Caco-2 (cell line): ENCODE results near the gene TPRX2. TPM values are rescaled to one million over a fixed set of nuclear protein-coding genes. Genes with fewer than 3 reads are reported as not detected.

Experiments
- BruUV-seq: library from RNA; stranded (reverse); fragments of 400-500 nt; replicated peaks from 2 replicates; lab custom pipeline; 2021; lab: Mats Ljungman, UMichigan
- CTCF ChIA-PET: fragments of 300-600 bp; sonication (Branson Sonifier 250); formaldehyde crosslinking; loops from one replicate; lab custom pipeline; 2022; ENCODE audit warnings: antibody characterized with exemption; lab: Charles Lee
- POLR2A ChIA-PET: fragments of 300-600 bp; sonication (Branson Sonifier 250); formaldehyde crosslinking; loops from one replicate; lab custom pipeline; 2022; ENCODE audit warnings: antibody characterized with exemption; lab: Charles Lee
- DNase-seq, 2 experiments: peaks; one replicate each; pipeline versions ENCODE4 v3.0.0 to v3.0.0-alpha.2; 2020 to 2022
- H3K27me3 ChIP-seq: replicated peaks from 2 replicates; pipeline ENCODE4 v1.6.0; 2011; ENCODE audit warnings: low read length; ENCODE audit not compliant: control insufficient read depth, insufficient read depth
- H3K36me3 ChIP-seq: 2 replicates; pipeline ENCODE4 v1.5.1; 2011; ENCODE audit warnings: low read length; ENCODE audit not compliant: control insufficient read depth, insufficient read depth
- H3K4me1 ChIP-seq: fragments of 250-450 bp; sonication (Bioruptor Pico); 2 replicates; pipeline ENCODE4 v1.5.1; 2020; ENCODE audit warnings: mild to moderate bottlenecking
- H3K4me3 ChIP-seq: 2 replicates; pipeline ENCODE4 v1.5.1; 2011; ENCODE audit warnings: low read depth, mild to moderate bottlenecking, control low read depth, low read length
- H3K9me3 ChIP-seq: fragments of 250-450 bp; sonication (Bioruptor Pico); 2 replicates; pipeline ENCODE4 v1.5.1; 2020; ENCODE audit warnings: mild to moderate bottlenecking, moderate library complexity
- H3K27ac Mint-ChIP-seq: one replicate; pipeline ENCODE4 v1.8.0; 2022; ENCODE audit warnings: mixed read lengths; ENCODE audit not compliant: unreplicated experiment
- H3K27me3 Mint-ChIP-seq: one replicate; pipeline ENCODE4 v1.8.0; 2022; ENCODE audit warnings: mixed read lengths; ENCODE audit not compliant: insufficient read depth, unreplicated experiment
- H3K36me3 Mint-ChIP-seq: one replicate; pipeline ENCODE4 v1.8.0; 2022; ENCODE audit warnings: mild to moderate bottlenecking, mixed read lengths; ENCODE audit not compliant: insufficient read depth, unreplicated experiment
- H3K4me1 Mint-ChIP-seq: one replicate; pipeline ENCODE4 v1.8.0; 2022; ENCODE audit warnings: low read depth, mixed read lengths; ENCODE audit not compliant: unreplicated experiment
- H3K4me3 Mint-ChIP-seq: one replicate; pipeline ENCODE4 v1.8.0; 2022; ENCODE audit warnings: mild to moderate bottlenecking, moderate library complexity, mixed read lengths; ENCODE audit not compliant: unreplicated experiment
- H3K9me3 Mint-ChIP-seq: one replicate; pipeline ENCODE4 v1.8.0; 2022; ENCODE audit warnings: mixed read lengths; ENCODE audit not compliant: unreplicated experiment
- CTCF ChIP-seq, 2 experiments: fragments of 200-600 bp in 1 of 2; IDR thresholded peaks; 1 replicate in 1 of 2; 2 replicates in 1 of 2; pipeline versions ENCODE4 v1.5.1 to v1.8.0; 2011 to 2022; ENCODE audit warnings: antibody characterized with exemption in 1 of 2, control low read depth in 1 of 2, inconsistent platforms in 1 of 2, low read depth in 1 of 2, low read length in 1 of 2, mild to moderate bottlenecking in 1 of 2, moderate library complexity in 1 of 2; ENCODE audit not compliant: insufficient read depth in 1 of 2, severe bottlenecking in 1 of 2, unreplicated experiment in 1 of 2
- intact Hi-C: fragments of 100-400 bp; cut with micrococcal nuclease; formaldehyde crosslinking; loops from one replicate; pipeline ENCODE4 v1.10.0; 2022; ENCODE audit not compliant: unreplicated experiment
- total RNA-seq: library from RNA; stranded (reverse); gene quantifications from 2 replicates; pipeline ENCODE4 v1.2.3, GENCODE V29; 2022

TPRX2 gene
- total RNA-seq, 1 experiment from 2014 or later: not detected

GRCh38 chr19:47824396-47824795 is 34.6 kb upstream of the TPRX2 start:
- ChIA-PET CTCF (no interaction called here), POLR2A (no interaction called here)
- no peaks in the 10 kb centered on the region for H3K36me3 Mint-ChIP-seq
- H3K4me3 Mint-ChIP-seq: no peak overlapping the region
- H3K4me1 ChIP-seq: no peaks in the 10 kb centered on the region
- H3K27me3 ChIP-seq: no peaks in the 10 kb centered on the region; the same call in 1 of the 2 replicates
- no peaks in the 10 kb centered on the region for H3K9me3 Mint-ChIP-seq
- no peak for TF ChIP-seq CTCF (IDR thresholded peaks at IDR 0.05; ENCODE audit: insufficient read depth in 1 of 2, low read depth in 1 of 2, low read length in 1 of 2, severe bottlenecking in 1 of 2, unreplicated experiment in 1 of 2)
- no peaks in the 10 kb centered on the region for H3K36me3 ChIP-seq
- H3K4me3 ChIP-seq: no peak overlapping the region
- intact Hi-C loops: no loop called here
- H3K27me3 Mint-ChIP-seq: peaks cover 7% of the 10 kb centered on the region
- H3K9me3 ChIP-seq: no peaks in the 10 kb centered on the region
- no TSS peak for BruUV-seq
- H3K27ac Mint-ChIP-seq: no peak overlapping the region
- no peak for DNase-seq
- no peaks in the 10 kb centered on the region for H3K4me1 Mint-ChIP-seq

DNA sequence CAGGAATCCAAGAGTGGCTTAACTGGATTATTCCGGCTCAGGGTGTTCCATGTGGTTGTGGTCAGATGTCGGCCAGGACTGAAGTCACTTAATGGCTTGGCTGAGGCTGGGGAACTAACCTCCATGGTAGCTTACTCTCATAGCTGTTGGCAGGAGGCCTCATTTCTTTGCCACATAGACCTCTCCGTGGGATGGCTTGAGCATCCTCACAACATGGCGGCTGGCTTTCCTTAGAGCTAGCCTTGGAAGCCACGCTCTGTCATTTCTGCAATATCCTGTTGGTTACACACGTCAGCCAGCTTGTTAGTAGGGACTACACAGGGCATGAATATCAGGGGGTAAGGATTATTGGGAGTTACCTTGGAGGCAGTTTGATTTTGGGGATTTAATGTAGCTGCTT is 32.2 kb upstream of the TPRX2 start:
- H3K4me1 Mint-ChIP-seq: no peaks in the 10 kb centered on the region
- intact Hi-C loops: no loop called here
- H3K4me3 Mint-ChIP-seq: no peak overlapping the region
- H3K27me3 Mint-ChIP-seq: no peaks in the 10 kb centered on the region
- H3K9me3 ChIP-seq: no peaks in the 10 kb centered on the region
- no peaks in the 10 kb centered on the region for H3K36me3 Mint-ChIP-seq
- no peaks in the 10 kb centered on the region for H3K36me3 ChIP-seq
- DNase-seq: no peak
- BruUV-seq: no TSS peak
- no peaks in the 10 kb centered on the region for H3K9me3 Mint-ChIP-seq
- no peak for TF ChIP-seq CTCF (IDR thresholded peaks at IDR 0.05; ENCODE audit: insufficient read depth in 1 of 2, low read depth in 1 of 2, low read length in 1 of 2, severe bottlenecking in 1 of 2, unreplicated experiment in 1 of 2)
- H3K4me3 ChIP-seq: no peak overlapping the region
- ChIA-PET POLR2A (no interaction called here), CTCF (no interaction called here)
- no peaks in the 10 kb centered on the region for H3K27me3 ChIP-seq
- no peak overlapping the region for H3K27ac Mint-ChIP-seq
- H3K4me1 ChIP-seq: no peaks in the 10 kb centered on the region

- POLR2A ChIA-PET: no interaction called here
- no TSS peak for BruUV-seq
- H3K36me3 ChIP-seq: no peaks in the 10 kb centered on the region
- CTCF ChIA-PET: no interaction called here
- intact Hi-C loops: no loop called here
- DNase-seq: no peak
- Mint-ChIP-seq H3K4me1 (no peaks in the 10 kb centered on the region), H3K27me3 (no peaks in the 10 kb centered on the region), H3K36me3 (no peaks in the 10 kb centered on the region), H3K9me3 (no peaks in the 10 kb centered on the region), H3K4me3 (no peak overlapping the region), H3K27ac (no peak overlapping the region)
- no peaks in the 10 kb centered on the region for H3K4me1 ChIP-seq
- H3K27me3 ChIP-seq: no peaks in the 10 kb centered on the region
- H3K4me3 ChIP-seq: no peak overlapping the region
- TF ChIP-seq CTCF (IDR thresholded peaks at IDR 0.05; ENCODE audit: insufficient read depth in 1 of 2, low read depth in 1 of 2, low read length in 1 of 2, severe bottlenecking in 1 of 2, unreplicated experiment in 1 of 2): no peak
- H3K9me3 ChIP-seq: no peaks in the 10 kb centered on the region
These were observed 26.3 kb upstream of the TPRX2 start for GRCh38 chr19:47832723-47833122.
